ENCODE data around the gene RTEL1.

Gene RTEL1

DNA sequence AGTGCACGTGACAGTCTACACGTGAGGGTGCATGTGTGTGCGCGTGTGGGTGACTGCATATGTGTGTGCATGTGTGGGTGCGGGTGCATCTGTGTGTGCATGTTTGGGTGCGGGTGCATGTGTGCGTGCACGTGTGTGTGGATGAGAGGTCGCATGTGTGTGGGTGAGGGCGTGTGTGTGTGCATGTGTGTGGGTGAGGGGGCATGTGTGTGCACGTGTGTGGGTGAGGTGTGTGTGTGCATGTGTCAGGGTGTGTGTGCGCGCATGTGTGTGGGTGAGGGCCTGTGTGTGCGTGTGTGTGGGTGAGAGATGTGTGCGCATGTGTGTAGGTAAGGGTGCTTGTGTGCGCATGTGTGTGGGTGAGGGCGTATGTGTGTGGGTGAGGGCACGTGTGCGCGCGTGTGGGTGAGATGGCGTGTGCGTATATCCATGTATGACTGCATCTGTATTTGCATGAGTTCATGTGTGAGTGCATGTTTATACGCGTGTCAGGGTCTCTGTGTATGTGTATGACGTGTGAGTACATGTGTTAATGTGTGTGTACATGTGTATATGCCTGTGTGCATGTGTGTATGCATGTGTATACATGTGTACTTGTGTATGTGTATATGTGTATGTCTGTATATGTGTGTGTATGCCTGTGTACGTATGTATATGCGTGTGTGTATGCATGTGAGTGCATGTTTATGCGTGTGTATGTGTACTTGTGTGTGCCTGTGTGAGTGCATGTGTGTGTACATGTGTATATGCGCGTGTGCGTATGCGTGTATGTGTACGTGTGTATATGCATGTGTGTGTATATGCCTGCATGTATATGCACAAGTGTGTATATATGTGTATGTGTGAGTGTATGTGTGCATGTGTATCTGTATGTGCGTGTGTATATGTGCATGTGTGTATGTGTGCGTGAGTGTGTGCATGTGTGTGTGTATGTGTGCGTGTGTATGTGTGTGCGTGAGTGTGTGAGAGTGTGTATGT, 74.3 kb downstream of the RTEL1 start:
- DNase-seq: no peak

DNA sequence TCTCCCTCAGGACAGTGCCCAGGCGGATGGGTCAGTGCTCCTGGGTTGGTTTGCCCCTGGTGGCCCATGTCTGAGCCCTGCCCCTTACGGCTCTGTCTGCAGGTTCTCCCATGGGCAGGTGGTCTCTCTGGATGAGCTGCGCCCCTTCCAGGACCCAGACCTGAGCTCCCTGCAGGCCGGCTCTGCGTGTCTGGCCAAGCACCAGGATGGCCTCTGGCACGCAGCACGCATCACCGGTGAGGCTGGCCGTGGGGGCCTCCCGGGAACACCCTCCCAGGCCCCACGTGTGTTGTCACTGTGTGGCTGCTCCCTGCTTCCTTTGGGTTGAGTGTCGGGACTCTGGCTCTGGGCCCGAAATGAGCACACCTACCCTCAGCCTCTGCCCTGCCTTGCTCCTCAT, 75.0 kb downstream of the RTEL1 start:
- DNase-seq: no peak

DNA sequence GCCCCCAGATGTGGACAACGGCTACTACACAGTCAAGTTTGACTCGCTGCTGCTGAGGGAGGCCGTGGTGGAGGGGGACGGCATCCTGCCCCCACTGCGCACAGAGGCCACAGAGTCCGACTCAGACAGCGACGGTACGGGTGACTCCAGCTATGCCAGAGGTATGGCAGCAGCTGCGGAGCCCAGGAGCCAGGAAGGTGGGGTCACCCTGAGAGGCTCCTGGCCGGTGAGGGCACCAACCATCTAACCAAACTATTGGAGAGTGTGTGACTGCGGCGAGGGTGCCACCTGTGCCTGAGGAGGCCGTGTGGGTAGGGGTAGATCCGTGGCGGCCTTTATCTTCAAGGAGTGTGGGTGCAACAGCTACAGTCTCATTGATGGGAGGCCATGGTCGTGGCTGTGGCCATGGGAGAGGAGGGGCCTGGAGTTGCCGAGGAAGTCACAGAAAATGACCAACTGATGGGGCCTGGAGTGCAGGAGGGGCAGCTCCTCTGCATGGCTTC, 75.5 kb downstream of the RTEL1 start:
- no peak for DNase-seq

DNA sequence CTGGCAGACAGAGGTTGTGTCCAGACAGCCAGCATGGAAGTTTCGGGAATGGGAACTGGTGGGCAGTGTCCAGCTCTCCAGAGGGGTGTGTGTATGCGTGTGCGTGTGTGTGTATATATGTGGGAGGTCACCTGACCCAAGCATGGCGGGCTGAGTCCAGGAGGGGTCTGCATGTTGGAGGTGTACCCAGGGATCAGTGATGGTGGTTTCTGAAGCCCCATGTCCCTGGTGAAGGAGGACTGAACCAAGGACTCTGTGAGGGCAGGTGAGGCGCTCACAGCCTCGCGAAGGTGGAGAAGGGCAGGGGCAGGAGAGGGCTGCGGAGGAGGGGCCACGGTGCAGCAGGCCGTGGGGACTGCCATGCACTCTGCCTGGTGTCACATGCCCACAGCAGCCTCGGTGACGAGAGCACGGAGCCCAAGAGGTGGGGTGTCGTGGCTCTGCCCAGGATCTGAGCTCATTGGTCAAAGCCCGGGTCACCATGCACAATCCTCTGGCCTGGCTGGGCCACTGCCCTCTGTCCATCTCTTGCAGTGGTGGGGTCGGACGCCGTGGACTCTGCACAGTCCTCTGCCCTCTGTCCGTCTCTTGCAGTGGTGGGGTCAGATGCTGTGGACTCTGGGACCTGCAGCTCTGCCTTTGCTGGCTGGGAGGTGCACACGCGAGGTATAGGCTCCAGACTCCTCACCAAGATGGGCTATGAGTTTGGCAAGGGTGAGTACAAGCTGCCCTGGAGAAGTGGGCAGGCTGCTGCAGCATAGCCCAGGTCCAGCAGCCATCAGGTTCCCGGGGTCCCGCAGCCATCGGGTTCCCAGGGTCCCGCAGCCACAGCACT, 76.2 kb downstream of the RTEL1 start:
- DNase-seq: no peak

DNA sequence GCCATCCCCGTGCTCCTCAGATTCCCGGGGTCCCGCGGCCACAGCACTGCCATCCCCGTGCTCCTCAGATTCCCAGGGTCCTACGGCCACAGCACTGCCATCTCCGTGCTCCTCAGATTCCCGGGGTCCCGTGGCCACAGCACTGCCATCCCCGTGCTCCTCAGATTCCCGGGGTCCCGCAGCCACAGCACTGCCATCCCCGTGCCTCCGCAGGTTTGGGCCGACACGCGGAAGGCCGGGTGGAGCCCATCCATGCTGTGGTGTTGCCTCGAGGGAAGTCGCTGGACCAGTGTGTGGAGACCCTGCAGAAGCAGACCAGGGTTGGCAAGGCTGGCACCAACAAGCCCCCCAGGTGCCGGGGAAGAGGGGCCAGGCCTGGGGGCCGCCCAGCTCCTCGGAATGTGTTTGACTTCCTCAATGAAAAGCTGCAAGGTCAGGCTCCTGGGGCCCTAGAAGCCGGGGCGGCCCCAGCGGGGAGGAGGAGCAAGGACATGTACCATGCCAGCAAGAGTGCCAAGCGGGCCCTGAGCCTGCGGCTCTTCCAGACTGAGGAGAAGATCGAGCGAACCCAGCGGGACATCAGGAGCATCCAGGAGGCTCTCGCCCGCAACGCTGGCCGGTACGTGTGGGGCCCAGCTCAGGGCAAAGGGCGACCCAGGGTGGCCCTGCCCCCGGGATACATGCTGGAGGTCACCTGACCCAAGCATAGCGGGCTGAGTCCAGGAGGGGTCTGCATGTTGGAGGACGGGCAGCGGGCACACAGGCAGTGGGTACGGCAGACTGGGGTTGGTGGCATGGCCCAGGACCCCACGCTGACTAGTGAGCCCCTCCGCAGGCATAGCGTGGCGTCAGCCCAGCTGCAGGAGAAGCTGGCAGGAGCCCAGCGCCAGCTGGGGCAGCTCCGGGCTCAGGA, 77.1 kb downstream of the RTEL1 start:
- no peak for DNase-seq

DNA sequence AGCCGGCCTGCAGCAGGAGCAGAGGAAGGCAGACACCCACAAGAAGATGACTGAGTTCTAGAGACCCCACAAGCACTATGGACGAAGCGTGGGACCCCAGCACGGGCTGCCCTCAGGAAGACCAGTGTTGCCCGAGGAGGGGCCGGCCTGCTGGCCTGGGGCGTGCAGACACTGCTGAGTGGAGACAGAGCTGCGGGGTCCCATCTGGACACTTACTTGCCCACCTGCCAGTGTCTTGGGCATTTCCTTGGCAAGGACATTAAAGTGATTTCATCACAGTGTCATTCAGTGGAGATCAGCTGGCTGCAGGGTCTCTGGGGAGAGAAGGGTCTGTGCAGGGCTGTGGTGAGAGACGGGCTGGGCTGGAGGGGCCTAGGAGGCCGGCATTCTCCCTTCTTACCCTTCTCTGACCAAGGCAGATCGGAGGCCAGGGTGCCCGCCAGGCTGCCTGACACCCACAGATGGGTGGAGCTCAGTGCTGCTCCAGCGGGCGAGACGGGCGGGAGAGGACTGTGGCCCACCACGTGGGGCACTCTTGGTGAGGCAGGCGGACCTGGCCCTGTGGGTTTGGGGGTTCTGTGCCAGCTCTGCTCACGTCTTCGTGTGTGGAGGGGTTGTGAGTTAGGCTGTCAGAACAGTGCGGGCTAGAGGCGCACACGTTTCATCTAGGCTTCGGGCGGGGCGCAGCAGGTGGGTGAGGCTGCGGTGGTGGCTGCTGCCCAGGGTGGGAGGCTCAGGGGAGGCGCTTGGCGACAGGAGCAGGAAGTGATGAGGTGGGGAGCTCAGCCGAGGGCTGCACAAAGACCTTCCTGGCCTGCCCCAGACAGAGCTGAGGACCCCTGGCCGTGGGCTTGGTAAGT, 78.0 kb downstream of the RTEL1 start, which contains the start of gene LIME1:
Gene LIME1, plus strand, starts transcription at position 806 of the 860 bp plus-strand sequence. CDS start 886 bp downstream, outside the sequence.
- DNase-seq: no peak

DNA sequence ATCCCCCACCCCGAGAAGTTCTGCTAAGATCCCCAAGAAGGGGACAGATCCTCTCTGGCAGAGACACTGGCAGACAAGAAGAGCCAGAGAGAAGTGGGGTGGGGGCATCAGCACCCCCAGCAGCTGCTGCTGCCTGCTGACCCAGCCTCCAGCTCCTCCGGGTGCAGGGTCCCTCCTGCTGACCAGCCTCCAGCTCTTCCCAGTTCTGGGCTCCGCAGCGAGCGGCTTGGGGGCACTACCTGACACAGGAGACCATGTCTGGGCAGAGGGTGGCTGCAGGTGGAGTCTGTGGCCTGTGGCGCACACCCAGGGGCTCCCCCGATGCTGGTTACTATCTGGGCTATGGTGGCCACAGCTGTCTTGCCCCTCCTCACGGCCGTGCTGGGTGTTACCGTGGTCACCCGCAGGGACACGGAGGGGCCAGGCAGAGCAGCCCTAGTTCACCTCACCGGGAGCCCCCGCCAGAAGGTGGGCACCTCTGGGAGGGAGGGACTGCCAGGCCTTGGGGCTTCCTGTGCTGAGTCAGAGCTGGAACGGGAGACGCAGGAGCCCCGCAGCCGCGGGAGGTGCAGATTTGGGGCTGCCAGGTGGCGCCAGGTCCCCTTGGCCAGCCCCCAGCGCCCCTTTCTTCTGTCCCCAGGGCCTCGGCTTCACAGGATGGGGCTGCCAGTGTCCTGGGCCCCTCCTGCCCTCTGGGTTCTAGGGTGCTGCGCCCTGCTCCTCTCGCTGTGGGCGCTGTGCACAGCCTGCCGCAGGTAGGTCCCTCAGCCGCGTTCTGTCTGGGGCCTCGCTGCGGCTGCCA, 79.0 kb downstream of the RTEL1 start:
- DNase-seq: no peak

DNA sequence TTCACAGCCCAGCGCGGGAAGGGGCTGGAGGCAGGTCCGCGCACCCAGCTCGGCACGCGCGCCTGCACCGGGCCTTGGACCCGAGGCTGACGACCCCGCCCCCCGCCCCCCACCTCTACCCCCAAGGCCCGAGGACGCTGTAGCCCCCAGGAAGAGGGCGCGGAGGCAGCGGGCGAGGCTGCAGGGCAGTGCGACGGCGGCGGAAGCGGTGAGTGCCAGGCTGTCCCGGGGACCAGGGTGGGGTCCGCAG, 79.5 kb downstream of the RTEL1 start:
- no peak for DNase-seq

DNA sequence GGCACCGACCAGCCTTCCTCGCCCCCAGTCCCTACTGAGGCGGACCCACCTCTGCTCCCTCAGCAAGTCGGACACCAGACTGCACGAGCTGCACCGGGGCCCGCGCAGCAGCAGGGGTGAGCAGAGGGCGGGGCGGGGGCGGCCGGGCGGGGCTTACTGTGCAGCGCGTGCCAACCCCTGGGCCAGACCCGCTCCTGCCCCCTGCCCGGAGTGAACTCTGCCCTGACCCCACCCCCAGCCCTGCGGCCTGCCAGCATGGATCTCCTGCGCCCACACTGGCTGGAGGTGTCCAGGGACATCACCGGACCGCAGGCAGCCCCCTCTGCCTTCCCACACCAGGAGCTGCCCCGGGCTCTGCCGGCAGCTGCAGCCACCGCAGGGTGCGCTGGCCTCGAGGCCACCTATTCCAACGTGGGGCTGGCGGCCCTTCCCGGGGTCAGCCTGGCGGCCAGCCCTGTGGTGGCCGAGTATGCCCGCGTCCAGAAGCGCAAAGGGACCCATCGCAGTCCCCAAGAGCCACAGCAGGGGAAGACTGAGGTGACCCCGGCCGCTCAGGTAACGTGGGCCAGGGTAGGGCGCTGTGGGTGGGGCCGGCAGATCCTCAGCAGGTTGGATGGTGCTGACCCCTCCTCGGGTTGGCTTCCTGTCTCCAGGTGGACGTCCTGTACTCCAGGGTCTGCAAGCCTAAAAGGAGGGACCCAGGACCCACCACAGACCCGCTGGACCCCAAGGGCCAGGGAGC, 80.0 kb downstream of the RTEL1 start:
- no peak for DNase-seq

DNA sequence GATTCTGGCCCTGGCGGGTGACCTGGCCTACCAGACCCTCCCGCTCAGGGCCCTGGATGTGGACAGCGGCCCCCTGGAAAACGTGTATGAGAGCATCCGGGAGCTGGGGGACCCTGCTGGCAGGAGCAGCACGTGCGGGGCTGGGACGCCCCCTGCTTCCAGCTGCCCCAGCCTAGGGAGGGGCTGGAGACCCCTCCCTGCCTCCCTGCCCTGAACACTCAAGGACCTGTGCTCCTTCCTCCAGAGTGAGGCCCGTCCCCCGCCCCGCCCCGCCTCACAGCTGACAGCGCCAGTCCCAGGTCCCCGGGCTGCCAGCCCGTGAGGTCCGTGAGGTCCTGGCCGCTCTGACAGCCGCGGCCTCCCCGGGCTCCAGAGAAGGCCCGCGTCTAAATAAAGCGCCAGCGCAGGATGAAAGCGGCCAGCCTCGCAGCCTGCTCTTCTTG, 80.6 kb downstream of the RTEL1 start:
- DNase-seq: no peak

DNA sequence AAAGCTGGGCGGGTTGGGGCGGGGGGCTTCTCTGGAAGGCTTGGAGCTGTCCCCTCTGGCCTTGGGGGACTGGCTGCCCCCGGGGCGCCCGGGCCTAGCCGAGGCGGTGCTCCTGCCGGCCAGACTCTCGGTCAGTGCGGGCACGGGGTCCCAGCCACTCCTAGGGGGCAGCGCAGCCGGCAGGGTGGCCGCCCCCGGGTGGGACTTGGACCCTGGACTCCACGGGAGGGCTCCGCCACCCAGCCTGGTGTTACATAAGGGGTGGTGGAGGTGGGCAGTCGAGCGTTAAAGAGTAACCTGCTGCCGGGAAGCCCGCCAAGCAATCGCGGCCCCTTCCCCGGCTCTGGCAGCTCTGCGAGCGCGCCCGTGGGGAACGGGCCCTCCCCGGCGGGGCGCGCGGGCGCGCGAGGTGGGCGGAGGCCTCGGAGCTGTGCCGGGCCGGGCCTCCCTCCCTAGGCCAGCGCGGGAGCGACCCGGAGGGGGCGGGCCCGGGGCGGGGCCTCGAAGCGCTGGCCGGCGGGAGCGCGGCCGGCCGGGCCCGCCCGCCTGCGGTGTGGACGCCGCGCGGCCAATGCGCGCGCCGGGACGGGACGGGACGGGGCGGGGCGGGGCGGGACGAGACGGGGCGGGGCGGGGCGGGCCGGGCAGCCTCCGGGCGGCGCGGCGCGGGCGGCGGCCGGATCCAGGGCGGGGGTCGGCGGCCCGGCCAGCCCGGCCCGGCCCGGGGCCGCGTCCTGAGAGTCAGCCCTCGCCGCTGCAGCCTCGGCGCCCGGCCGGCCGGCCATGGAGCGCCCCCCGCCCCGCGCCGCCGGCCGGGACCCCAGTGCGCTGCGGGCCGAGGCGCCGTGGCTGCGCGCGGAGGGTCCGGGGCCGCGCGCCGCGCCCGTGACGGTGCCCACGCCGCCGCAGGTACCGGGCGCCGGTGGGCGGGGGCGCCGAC, 81.3 kb downstream of the RTEL1 start, which contains the start of gene SLC2A4RG:
Gene SLC2A4RG, plus strand, starts transcription at position 647 of the 940 bp plus-strand sequence. Its CDS starts 137 bp downstream, at position 784.
- DNase-seq: peak; percentile 73

DNA sequence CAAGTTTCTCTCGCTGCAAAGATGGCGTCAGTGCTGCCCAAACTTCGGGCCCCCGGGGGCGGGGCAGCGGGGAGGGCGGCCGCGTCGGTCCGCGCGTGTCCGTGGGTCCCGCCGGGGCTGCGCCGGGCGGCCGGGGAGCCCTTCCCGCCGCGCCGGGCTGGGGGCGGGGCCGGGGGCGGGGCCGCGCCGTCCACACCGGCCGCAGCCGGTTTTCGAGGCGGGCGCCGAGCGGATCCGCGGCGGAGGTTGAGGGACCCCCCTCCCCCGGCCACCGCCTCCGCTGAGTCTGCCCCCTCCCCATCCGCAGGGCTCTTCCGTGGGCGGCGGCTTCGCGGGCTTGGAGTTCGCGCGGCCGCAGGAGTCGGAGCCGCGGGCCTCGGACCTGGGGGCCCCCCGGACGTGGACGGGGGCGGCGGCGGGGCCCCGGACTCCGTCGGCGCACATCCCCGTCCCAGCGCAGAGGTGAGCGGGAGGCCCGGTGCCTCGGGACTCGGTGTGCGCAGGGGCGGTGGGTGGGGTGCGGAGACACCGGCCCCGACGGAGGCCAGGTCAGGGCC, 82.0 kb downstream of the RTEL1 start:
- peak; percentile 45 for DNase-seq

DNA sequence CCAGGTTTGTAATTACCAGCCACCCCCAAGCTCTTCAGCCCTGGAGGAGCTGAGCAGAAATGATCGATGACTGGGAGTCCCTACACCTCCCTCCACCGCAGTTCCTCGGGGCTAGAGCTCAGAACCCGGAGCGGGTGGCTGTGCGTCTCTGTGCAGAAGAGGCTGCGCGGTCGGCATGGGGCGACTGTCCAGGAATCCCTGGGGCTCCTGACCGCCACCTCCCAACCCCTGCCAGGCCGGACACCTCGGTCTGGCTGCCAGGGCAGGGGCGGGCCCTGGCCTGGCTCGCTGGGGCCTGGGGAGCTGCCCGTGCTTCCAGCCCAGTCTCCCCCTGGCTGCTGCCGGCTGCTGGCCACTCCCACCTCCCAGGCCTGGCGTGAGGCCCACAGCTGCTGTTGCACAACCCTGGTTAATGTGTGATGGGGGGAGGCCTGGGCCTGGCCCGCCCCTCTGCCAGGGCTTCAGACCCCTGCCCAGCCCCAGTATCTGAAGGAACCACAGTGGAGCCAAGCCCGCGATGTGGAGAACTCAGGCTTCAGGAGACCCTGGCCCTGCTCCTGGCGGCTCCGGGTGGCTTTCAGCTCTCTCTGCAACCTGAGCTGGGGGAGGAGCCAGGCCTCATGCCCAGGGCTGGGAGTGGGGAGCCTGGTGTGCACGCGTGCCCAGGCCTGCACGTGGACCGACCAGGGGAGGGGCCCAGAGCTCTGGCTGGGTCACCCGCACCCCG, 82.7 kb downstream of the RTEL1 start:
- peak; percentile 58 for DNase-seq

DNA sequence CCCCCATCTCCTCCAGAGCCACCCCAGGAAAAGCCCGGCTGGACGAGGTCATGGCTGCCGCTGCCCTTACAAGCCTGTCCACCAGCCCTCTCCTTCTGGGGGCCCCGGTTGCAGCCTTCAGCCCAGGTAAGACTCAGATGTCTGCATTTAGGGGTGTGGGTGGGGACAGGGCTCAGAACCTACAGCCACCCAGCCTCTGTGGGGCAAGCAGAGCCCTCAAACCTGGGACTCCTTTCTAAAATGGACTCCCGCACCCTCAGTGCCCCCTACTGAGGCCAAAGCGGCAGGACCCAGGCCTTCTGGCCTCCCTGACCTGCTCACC, 83.2 kb downstream of the RTEL1 start:
- no peak for DNase-seq

DNA sequence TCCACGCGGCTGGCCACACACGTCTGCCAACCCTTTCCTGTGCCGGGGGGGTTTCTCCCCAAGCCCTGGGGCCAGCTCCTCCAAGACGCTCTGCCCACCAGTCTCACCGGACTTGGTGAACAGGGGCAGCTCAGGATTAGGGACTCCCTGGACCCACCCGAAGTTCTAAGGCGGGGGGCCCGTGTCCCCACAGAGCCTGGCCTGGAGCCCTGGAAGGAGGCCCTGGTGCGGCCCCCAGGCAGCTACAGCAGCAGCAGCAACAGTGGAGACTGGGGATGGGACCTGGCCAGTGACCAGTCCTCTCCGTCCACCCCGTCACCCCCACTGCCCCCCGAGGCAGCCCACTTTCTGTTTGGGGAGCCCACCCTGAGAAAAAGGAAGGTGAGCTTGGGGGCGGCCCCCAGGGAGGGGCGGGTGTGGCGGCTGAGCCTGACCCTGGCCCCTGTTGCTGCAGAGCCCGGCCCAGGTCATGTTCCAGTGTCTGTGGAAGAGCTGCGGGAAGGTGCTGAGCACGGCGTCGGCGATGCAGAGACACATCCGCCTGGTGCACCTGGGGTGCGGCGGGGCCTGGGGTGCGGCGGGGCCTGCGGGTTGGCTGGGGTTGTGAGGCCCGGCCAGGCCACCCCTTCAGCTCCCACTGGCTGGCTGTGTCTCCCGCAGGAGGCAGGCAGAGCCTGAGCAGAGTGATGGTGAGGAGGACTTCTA, 83.7 kb downstream of the RTEL1 start:
- DNase-seq: no peak

DNA sequence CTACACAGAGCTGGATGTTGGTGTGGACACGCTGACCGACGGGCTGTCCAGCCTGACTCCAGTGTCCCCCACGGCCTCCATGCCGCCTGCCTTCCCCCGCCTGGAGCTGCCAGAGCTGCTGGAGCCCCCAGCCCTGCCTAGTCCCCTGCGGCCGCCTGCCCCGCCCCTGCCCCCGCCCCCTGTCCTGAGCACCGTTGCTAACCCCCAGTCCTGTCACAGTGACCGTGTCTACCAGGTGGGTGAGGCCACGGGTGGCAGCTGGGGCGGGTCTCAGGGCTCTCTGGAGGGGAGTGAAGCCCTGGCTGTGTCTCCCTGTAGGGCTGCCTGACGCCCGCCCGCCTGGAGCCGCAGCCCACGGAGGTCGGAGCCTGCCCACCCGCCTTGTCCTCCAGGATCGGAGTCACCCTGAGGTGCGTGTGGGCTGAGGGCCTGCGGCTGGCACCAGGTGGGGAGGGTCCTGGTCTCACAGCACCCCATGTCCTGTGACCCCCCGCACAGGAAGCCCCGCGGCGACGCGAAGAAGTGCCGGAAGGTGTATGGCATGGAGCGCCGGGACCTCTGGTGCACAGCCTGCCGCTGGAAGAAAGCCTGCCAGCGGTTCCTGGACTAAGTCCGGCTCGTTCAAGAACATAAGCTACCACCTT, 84.4 kb downstream of the RTEL1 start:
- no peak for DNase-seq

Data from GDM1 (cell line).